Endothelial cell of umbilical vein (primary cell): Measurements from ENCODE around the gene DIP2C. TPM values are rescaled to one million over a fixed set of nuclear protein-coding genes. Genes with fewer than 3 reads are reported as not detected.

Experiments used
- BruUV-seq: library from RNA; stranded (reverse); fragments of 400-500 nt; replicated peaks from 2 replicates; lab custom pipeline; 2021; lab: Mats Ljungman, UMichigan
- CTCF ChIA-PET: fragments of 300-600, 350-600 bp; sonication (Branson Sonifier 250); formaldehyde crosslinking; loops from one replicate; lab custom pipeline; 2021; ENCODE audit warnings: antibody characterized with exemption, inconsistent platforms; lab: Charles Lee
- POLR2A ChIA-PET: fragments of 300-600, 350-600 bp; sonication (Branson Sonifier 250); formaldehyde crosslinking; loops from one replicate; lab custom pipeline; 2021; ENCODE audit warnings: antibody characterized with exemption, inconsistent platforms; lab: Charles Lee
- DNase-seq: peaks from one replicate; pipeline ENCODE4 v3.0.0-alpha.2; 2011; ENCODE audit warnings: low read depth, low spot score
- FAIRE-seq: peaks from 2 replicates; lab custom pipeline; 2011; peaks lifted over from hg19 to GRCh38; lab: Jason Lieb, UNC
- H2AFZ ChIP-seq: 2 replicates; pipeline ENCODE4 v1.6.0; 2012; ENCODE audit warnings: low read depth, low read length, control low read depth, inconsistent platforms
- H3K27ac ChIP-seq: 2 replicates; pipeline ENCODE4 v1.5.1; 2011; ENCODE audit warnings: low read depth, mild to moderate bottlenecking, control low read depth, low read length, moderate library complexity; ENCODE audit not compliant: insufficient read depth
- H3K27me3 ChIP-seq, 2 experiments: 2 replicates each; pipeline versions ENCODE4 v1.6.0 to v1.6.1; 2011; ENCODE audit warnings: low read length in 2 of 2, mixed read lengths in 1 of 2; ENCODE audit not compliant: control insufficient read depth in 2 of 2, insufficient read depth in 2 of 2
- H3K36me3 ChIP-seq, 2 experiments: 2 replicates in 1 of 2; 3 replicates in 1 of 2; pipeline ENCODE4 v1.5.1; 2011; ENCODE audit warnings: low read length in 2 of 2, mild to moderate bottlenecking in 1 of 2, moderate library complexity in 1 of 2; ENCODE audit not compliant: control insufficient read depth in 2 of 2, insufficient read depth in 2 of 2; ENCODE audit errors: extremely low read depth in 1 of 2
- H3K4me1 ChIP-seq: 3 replicates; pipeline ENCODE4 v1.5.1; 2011; ENCODE audit warnings: mild to moderate bottlenecking, low read length; ENCODE audit not compliant: control insufficient read depth, insufficient read depth; ENCODE audit errors: extremely low read depth
- H3K4me2 ChIP-seq: 2 replicates; pipeline ENCODE4 v1.6.1; 2011; ENCODE audit warnings: low read length, control low read depth, mixed read lengths; ENCODE audit not compliant: insufficient read depth
- H3K4me3 ChIP-seq, 3 experiments: fragments of 200-600 bp in 1 of 3; sonication (generic), shearing (Covaris generic) in 1 of 3; replicated peaks in 1 of 3; 2 replicates each; pipeline ENCODE4 v1.5.1; 2011 to 2016; ENCODE audit warnings: control low read depth in 3 of 3, low read length in 3 of 3, mild to moderate bottlenecking in 2 of 3, inconsistent platforms in 1 of 3, low read depth in 1 of 3, moderate library complexity in 1 of 3; ENCODE audit not compliant: insufficient read depth in 1 of 3
- H3K79me2 ChIP-seq: 2 replicates; pipeline ENCODE4 v1.6.0; 2012; ENCODE audit warnings: low read length, inconsistent platforms; ENCODE audit not compliant: control insufficient read depth, insufficient read depth
- H3K9ac ChIP-seq: replicated peaks from 2 replicates; pipeline ENCODE3; 2011; ENCODE audit warnings: low read length, control low read depth; ENCODE audit not compliant: insufficient read depth; ENCODE audit errors: extremely low read depth
- H3K9me1 ChIP-seq: replicated peaks from 3 replicates; pipeline ENCODE4 v1.6.0; 2011; ENCODE audit warnings: mild to moderate bottlenecking, low read length; ENCODE audit not compliant: control insufficient read depth, insufficient read depth; ENCODE audit errors: extremely low read depth
- H3K9me3 ChIP-seq: replicated peaks from 2 replicates; pipeline ENCODE4 v1.5.1; 2012; ENCODE audit warnings: low read length, inconsistent platforms; ENCODE audit not compliant: control insufficient read depth, insufficient read depth
- H4K20me1 ChIP-seq: replicated peaks from 2 replicates; pipeline ENCODE3; 2011; ENCODE audit warnings: mild to moderate bottlenecking, low read length; ENCODE audit not compliant: control insufficient read depth, insufficient read depth; ENCODE audit errors: extremely low read depth
- EZH2 ChIP-seq: IDR thresholded peaks from 2 replicates; pipeline ENCODE4 v1.6.1; 2012; ENCODE audit warnings: borderline replicate concordance, low read depth, mild to moderate bottlenecking, moderate library complexity, low read length, inconsistent platforms; ENCODE audit not compliant: severe bottlenecking
- FOS ChIP-seq: IDR thresholded peaks from 2 replicates; pipeline ENCODE4 v1.6.1; 2011; ENCODE audit warnings: mild to moderate bottlenecking, low read length, moderate library complexity, borderline replicate concordance; ENCODE audit not compliant: insufficient read depth
- GATA2 ChIP-seq: IDR thresholded peaks from 2 replicates; pipeline ENCODE4 v1.7.0; 2011; ENCODE audit warnings: low read depth, mild to moderate bottlenecking, moderate library complexity, mixed read lengths, low read length; ENCODE audit not compliant: insufficient read length, insufficient read depth
- JUN ChIP-seq: IDR thresholded peaks from 2 replicates; pipeline ENCODE4 v1.6.1; 2011; ENCODE audit warnings: borderline replicate concordance, low read depth; ENCODE audit not compliant: insufficient read length, insufficient read depth
- MYC ChIP-seq: IDR thresholded peaks from one replicate; pipeline ENCODE4 v1.6.1; 2011; ENCODE audit warnings: mild to moderate bottlenecking, low read depth, low read length
- POLR2A ChIP-seq: IDR thresholded peaks from 2 replicates; pipeline ENCODE4 v1.6.1; 2012; ENCODE audit warnings: low read depth, mild to moderate bottlenecking, control low read depth, low read length
- POLR2AphosphoS5 ChIP-seq: IDR thresholded peaks from 2 replicates; pipeline ENCODE4 v1.6.1; 2012; ENCODE audit warnings: low read depth, mild to moderate bottlenecking, control low read depth, low read length, moderate library complexity; ENCODE audit not compliant: insufficient read depth
- dilution Hi-C: fragments of 300-500 bp; cut with MboI; formaldehyde crosslinking; loops from one replicate; pipeline ENCODE4 v1.15.0; 2019; ENCODE audit warnings: low sequenced_read_pairs; ENCODE audit not compliant: extremely low pct_ligation_motif_present
- intact Hi-C: fragments of 100-400 bp; cut with micrococcal nuclease; formaldehyde crosslinking; loops from one replicate; pipeline ENCODE4 v1.10.0; 2022
- polyA plus RNA-seq, 4 experiments: library from polyadenylated mRNA; depleted of rRNA in 3 of 4; stranded (reverse) in 3 of 4; unstranded in 1 of 4; fragments of >200 nt; gene quantifications; 2 replicates each; pipeline versions ENCODE4 v1.2.1 to v1.2.3, GENCODE V29; 2011 to 2012; ENCODE audit warnings: missing spikeins in 1 of 4
- total RNA-seq: library from RNA; stranded (reverse); gene quantifications from 2 replicates; pipeline ENCODE4 v1.2.3, GENCODE V29; 2021
- TF ChIP-seq, protein P1 (sequence below): IDR thresholded peaks from 2 replicates; pipeline ENCODE4 v1.6.1; 2011; ENCODE audit not compliant: insufficient read depth, insufficient read length
- TF ChIP-seq, protein P2 (sequence below), 2 donors: IDR thresholded peaks; 1 replicate in 1 of 2; 2 replicates in 1 of 2; pipeline ENCODE4 v1.5.1; 2011; ENCODE audit warnings: low read length in 2 of 2, mild to moderate bottlenecking in 2 of 2, moderate library complexity in 2 of 2, control low read depth in 1 of 2, inconsistent platforms in 1 of 2, low read depth in 1 of 2; ENCODE audit not compliant: insufficient read depth in 1 of 2; ENCODE audit errors: extremely low read depth in 1 of 2

The DIP2C gene
- total and polyA plus RNA-seq, 2 donors (not counting 3 experiments of a cell fraction or from before 2014, with no cell fraction given): 3.6 to 10.7 TPM

DNA sequence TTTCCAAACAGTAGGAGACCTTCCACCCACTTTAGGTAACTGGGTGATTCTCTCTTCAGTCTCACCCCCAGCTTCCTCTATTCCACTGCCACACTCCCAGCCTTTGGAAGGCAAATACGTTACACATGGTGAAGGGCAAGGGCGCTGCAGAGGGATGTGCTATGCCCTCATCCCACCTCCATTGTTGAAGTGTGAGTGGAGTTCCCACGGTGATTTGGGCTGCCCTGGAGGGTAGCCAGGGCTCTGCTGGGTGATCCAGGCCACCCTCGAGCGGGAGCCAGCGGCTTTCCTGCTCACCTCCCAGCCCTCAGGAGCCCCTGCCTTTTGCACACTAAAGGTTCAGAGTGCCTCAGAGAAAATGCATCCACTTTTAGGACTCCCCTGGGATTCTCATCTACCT is 373.1 kb downstream of the DIP2C start:
- H3K4me3 ChIP-seq: no peak overlapping the region
- no peak for DNase-seq
- no peaks in the 10 kb centered on the region for H3K9me1 ChIP-seq
- H3K4me2 ChIP-seq: no peak overlapping the region
- no peak overlapping the region for H3K27ac ChIP-seq
- intact Hi-C loops (no loop called here), dilution Hi-C loops (no loop called here)
- peaks cover 0 to 2% of the 10 kb centered on the region in 2 experiments for H3K36me3 ChIP-seq
- no peaks in the 10 kb centered on the region for H3K4me1 ChIP-seq
- H2AFZ ChIP-seq: no peak overlapping the region
- CTCF ChIA-PET: interaction anchor here (1.0 kb wide), 1 partner anchor 13 kb away, joined by 4 read pairs; no protein-coding TSS in a partner anchor
- BruUV-seq: no TSS peak
- TF ChIP-seq, protein P1, sequence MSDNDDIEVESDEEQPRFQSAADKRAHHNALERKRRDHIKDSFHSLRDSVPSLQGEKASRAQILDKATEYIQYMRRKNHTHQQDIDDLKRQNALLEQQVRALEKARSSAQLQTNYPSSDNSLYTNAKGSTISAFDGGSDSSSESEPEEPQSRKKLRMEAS: no peak
- TF ChIP-seq JUN: no peak
- H3K9me3 ChIP-seq: no peaks in the 10 kb centered on the region
- no peaks in the 10 kb centered on the region for H3K27me3 ChIP-seq
- FAIRE-seq: no peak
- POLR2A ChIA-PET: no interaction called here
- no peaks in the 10 kb centered on the region for H4K20me1 ChIP-seq
- H3K9ac ChIP-seq: no peak overlapping the region
- H3K79me2 ChIP-seq: no peaks in the 10 kb centered on the region

DNA sequence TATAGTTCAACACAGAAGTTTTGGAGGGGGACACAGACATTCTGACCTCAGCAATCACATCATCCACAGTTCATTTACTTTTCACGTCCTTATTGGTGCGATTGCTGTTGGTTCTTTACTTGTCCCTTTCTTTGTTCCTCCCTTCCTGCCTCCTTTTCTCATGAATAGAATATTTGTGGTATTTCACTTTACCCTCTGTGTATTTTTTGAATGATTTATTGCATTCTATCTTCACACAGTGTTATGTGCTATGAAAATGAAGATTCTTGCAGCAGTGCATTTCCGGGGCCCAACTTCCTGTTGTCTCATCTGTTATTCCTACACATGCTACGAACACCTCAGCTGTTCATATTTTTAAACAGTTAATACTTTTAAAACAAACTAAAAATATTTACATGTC is 374.6 kb downstream of the DIP2C start:
- Histone ChIP-seq H3K9me3 (no peaks in the 10 kb centered on the region), H3K27me3 (no peaks in the 10 kb centered on the region), H3K79me2 (no peaks in the 10 kb centered on the region), H2AFZ (no peak overlapping the region), H3K4me3 (no peak overlapping the region), H3K4me1 (no peaks in the 10 kb centered on the region), H3K9ac (no peak overlapping the region), H3K4me2 (no peak overlapping the region), H3K9me1 (no peaks in the 10 kb centered on the region), H4K20me1 (no peaks in the 10 kb centered on the region), H3K36me3 (peaks cover 0 to 2% of the 10 kb centered on the region in 2 experiments), H3K27ac (no peak overlapping the region)
- POLR2A ChIA-PET: no interaction called here
- TF ChIP-seq, protein P1: no peak
- TF ChIP-seq POLR2AphosphoS5 (no peak), EZH2 (no peak), JUN (no peak), FOS (no peak), MYC (no peak), GATA2 (no peak), POLR2A (no peak)
- TF ChIP-seq, protein P2, sequence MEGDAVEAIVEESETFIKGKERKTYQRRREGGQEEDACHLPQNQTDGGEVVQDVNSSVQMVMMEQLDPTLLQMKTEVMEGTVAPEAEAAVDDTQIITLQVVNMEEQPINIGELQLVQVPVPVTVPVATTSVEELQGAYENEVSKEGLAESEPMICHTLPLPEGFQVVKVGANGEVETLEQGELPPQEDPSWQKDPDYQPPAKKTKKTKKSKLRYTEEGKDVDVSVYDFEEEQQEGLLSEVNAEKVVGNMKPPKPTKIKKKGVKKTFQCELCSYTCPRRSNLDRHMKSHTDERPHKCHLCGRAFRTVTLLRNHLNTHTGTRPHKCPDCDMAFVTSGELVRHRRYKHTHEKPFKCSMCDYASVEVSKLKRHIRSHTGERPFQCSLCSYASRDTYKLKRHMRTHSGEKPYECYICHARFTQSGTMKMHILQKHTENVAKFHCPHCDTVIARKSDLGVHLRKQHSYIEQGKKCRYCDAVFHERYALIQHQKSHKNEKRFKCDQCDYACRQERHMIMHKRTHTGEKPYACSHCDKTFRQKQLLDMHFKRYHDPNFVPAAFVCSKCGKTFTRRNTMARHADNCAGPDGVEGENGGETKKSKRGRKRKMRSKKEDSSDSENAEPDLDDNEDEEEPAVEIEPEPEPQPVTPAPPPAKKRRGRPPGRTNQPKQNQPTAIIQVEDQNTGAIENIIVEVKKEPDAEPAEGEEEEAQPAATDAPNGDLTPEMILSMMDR (IDR thresholded peaks at IDR 0.05; ENCODE audit: extremely low read depth in 1 of 2, insufficient read depth in 1 of 2, low read depth in 1 of 2, low read length in 2 of 2): no peak
- BruUV-seq: no TSS peak
- no peak for FAIRE-seq
- dilution Hi-C loops (no loop called here), intact Hi-C loops (no loop called here)
- DNase-seq: no peak
- CTCF ChIA-PET: no interaction called here
